ENCODE results near the gene NAGS. TPM values are rescaled to one million over a fixed set of nuclear protein-coding genes. Genes with fewer than 3 reads are reported as not detected.

Gene NAGS
- polyA plus RNA-seq, 1 donor (not counting 4 experiments of a cell fraction or from before 2014, with no cell fraction given) = 1.8 TPM

- H3K4me3 ChIP-seq (ENCODE audit: control insufficient read depth in 2 of 3, extremely low read depth in 1 of 3, insufficient read depth in 2 of 3, low read depth in 1 of 3, low read length in 3 of 3) = no peak overlapping the region
- no peak overlapping the region for H2AFZ ChIP-seq (ENCODE audit: control insufficient read depth, low read length)
- H3K4me2 ChIP-seq (ENCODE audit: control insufficient read depth, extremely low read depth, insufficient read depth, low read depth, low read length) = no peak overlapping the region
- dilution Hi-C loops (cut with MboI; ENCODE audit: extremely low pct_ligation_motif_present, low sequenced_read_pairs) = no loop called here
- H3K27ac ChIP-seq (ENCODE audit: control insufficient read depth, insufficient read depth, low read length) = no peak overlapping the region
- TF ChIP-seq, protein P1, sequence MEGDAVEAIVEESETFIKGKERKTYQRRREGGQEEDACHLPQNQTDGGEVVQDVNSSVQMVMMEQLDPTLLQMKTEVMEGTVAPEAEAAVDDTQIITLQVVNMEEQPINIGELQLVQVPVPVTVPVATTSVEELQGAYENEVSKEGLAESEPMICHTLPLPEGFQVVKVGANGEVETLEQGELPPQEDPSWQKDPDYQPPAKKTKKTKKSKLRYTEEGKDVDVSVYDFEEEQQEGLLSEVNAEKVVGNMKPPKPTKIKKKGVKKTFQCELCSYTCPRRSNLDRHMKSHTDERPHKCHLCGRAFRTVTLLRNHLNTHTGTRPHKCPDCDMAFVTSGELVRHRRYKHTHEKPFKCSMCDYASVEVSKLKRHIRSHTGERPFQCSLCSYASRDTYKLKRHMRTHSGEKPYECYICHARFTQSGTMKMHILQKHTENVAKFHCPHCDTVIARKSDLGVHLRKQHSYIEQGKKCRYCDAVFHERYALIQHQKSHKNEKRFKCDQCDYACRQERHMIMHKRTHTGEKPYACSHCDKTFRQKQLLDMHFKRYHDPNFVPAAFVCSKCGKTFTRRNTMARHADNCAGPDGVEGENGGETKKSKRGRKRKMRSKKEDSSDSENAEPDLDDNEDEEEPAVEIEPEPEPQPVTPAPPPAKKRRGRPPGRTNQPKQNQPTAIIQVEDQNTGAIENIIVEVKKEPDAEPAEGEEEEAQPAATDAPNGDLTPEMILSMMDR (optimal IDR thresholded peaks at IDR 0.05 in 1 of 3, IDR thresholded peaks at IDR 0.05 in 1 of 3, conservative IDR thresholded peaks at IDR 0.05 in 1 of 3; ENCODE audit: extremely low read depth in 1 of 3, insufficient read depth in 2 of 3, low read length in 3 of 3) = no peak
- TF ChIP-seq EZH2 (IDR thresholded peaks at IDR 0.05; ENCODE audit: low read length) = no peak
- H4K20me1 ChIP-seq (ENCODE audit: control insufficient read depth, extremely low read depth, insufficient read depth, low read length) = no peaks in the 10 kb centered on the region
- H3K36me3 ChIP-seq (ENCODE audit: control insufficient read depth in 2 of 2, extremely low read depth in 1 of 2, insufficient read depth in 2 of 2, low read length in 2 of 2) = no peaks in the 10 kb centered on the region
- H3K9me1 ChIP-seq (ENCODE audit: control insufficient read depth, extremely low read depth, insufficient read depth, low read length) = no peaks in the 10 kb centered on the region
- H3K27me3 ChIP-seq (ENCODE audit: control insufficient read depth, extremely low read depth, insufficient read depth, low read length) = peaks cover 39% of the 10 kb centered on the region
- H3K4me1 ChIP-seq (ENCODE audit: control insufficient read depth, extremely low read depth, insufficient read depth, low read length) = no peaks in the 10 kb centered on the region
- FAIRE-seq (no peak), DNase-seq (ENCODE audit: low read depth, low spot score) (no peak)
- no peaks in the 10 kb centered on the region for H3K9me3 ChIP-seq (ENCODE audit: control insufficient read depth, low read depth, low read length)
- H3K79me2 ChIP-seq (ENCODE audit: control insufficient read depth, insufficient read depth, low read length) = no peaks in the 10 kb centered on the region
- no peak overlapping the region for H3K9ac ChIP-seq (ENCODE audit: control insufficient read depth, extremely low read depth, insufficient read depth, low read length)
Measured at GRCh38 chr17:43978078-43978477, 26.3 kb upstream of the NAGS start.

DNA sequence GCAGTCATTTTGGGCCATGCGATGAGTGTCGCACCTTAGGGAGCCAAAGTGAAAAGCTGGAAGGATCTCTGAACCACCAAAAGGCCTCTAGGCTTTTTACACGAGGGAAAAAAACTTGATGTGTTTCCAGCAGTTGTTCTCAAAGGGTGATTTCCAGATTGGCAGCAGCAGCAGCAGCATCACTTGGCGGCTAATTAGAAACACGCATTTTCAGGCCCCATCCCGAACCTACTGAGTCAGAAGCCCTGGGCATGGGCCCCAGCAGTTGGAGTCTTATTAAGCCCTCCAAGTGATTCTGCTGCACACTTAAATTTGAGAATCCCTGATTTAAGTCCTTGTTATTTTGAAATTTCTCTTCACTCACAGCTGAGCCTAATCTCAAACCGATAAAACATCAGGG lies 25.4 kb upstream of the NAGS start:
- Histone ChIP-seq H2AFZ (ENCODE audit: control insufficient read depth, low read length) (no peak overlapping the region), H3K4me1 (ENCODE audit: control insufficient read depth, extremely low read depth, insufficient read depth, low read length) (no peaks in the 10 kb centered on the region), H3K9me1 (ENCODE audit: control insufficient read depth, extremely low read depth, insufficient read depth, low read length) (no peaks in the 10 kb centered on the region), H4K20me1 (ENCODE audit: control insufficient read depth, extremely low read depth, insufficient read depth, low read length) (no peaks in the 10 kb centered on the region), H3K4me2 (ENCODE audit: control insufficient read depth, extremely low read depth, insufficient read depth, low read depth, low read length) (no peak overlapping the region), H3K4me3 (ENCODE audit: control insufficient read depth in 2 of 3, extremely low read depth in 1 of 3, insufficient read depth in 2 of 3, low read depth in 1 of 3, low read length in 3 of 3) (no peak overlapping the region), H3K9ac (ENCODE audit: control insufficient read depth, extremely low read depth, insufficient read depth, low read length) (no peak overlapping the region), H3K27ac (ENCODE audit: control insufficient read depth, insufficient read depth, low read length) (no peak overlapping the region), H3K9me3 (ENCODE audit: control insufficient read depth, low read depth, low read length) (no peaks in the 10 kb centered on the region), H3K36me3 (ENCODE audit: control insufficient read depth in 2 of 2, extremely low read depth in 1 of 2, insufficient read depth in 2 of 2, low read length in 2 of 2) (no peaks in the 10 kb centered on the region), H3K79me2 (ENCODE audit: control insufficient read depth, insufficient read depth, low read length) (no peaks in the 10 kb centered on the region), H3K27me3 (ENCODE audit: control insufficient read depth, extremely low read depth, insufficient read depth, low read length) (peaks cover 48% of the 10 kb centered on the region)
- no peak for DNase-seq (ENCODE audit: low read depth, low spot score)
- dilution Hi-C loops (cut with MboI; ENCODE audit: extremely low pct_ligation_motif_present, low sequenced_read_pairs) = no loop called here
- no peak for FAIRE-seq
- TF ChIP-seq EZH2 (IDR thresholded peaks at IDR 0.05; ENCODE audit: low read length) = peak; percentile 54
- TF ChIP-seq, protein P1 (optimal IDR thresholded peaks at IDR 0.05 in 1 of 3, IDR thresholded peaks at IDR 0.05 in 1 of 3, conservative IDR thresholded peaks at IDR 0.05 in 1 of 3; ENCODE audit: extremely low read depth in 1 of 3, insufficient read depth in 2 of 3, low read length in 3 of 3) = no peak
